Measurements from ENCODE around the gene MAP4K1.
"Not testable (repeated sequence)": the region's sequence is repeated elsewhere in the genome, so short reads cannot be mapped to it uniquely, and the experiment has no call there.

MAP4K1 gene

GRCh38 chr19:38631301-38631700, 13.5 kb upstream of the MAP4K1 start:
- in situ Hi-C loops (cut with MboI; ENCODE audit: low sequenced_read_pairs) = not testable (repeated sequence)

DNA sequence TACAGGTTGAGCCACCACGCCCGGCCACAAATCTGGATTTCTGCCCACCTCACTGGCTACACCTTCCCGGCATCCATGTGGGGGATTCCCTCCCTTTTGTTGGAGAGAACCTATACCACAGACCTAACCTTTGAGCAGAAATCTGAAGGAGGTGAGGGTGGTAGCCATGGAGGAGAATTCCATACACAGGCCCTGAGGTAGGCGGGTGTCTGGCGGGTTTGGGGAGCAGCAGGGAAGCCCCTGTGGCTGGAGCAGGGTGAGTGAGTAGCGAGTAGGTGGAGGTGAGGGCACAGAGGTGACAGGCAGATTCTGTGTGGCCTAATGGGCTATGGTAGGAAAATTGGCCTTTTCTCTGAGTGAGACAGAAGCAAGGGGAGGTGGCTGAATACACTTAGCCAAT, 11.8 kb upstream of the MAP4K1 start:
- in situ Hi-C loops (cut with MboI; ENCODE audit: low sequenced_read_pairs) = loop anchor here (10.0 kb wide), 1 partner anchor 235 kb away; no protein-coding TSS in a partner anchor

- in situ Hi-C loops (cut with MboI; ENCODE audit: low sequenced_read_pairs) = loop anchor here (10.0 kb wide), 1 partner anchor 232 kb away; no protein-coding TSS in a partner anchor
These were observed 8.6 kb upstream of the MAP4K1 start for GRCh38 chr19:38626401-38626800.

DNA sequence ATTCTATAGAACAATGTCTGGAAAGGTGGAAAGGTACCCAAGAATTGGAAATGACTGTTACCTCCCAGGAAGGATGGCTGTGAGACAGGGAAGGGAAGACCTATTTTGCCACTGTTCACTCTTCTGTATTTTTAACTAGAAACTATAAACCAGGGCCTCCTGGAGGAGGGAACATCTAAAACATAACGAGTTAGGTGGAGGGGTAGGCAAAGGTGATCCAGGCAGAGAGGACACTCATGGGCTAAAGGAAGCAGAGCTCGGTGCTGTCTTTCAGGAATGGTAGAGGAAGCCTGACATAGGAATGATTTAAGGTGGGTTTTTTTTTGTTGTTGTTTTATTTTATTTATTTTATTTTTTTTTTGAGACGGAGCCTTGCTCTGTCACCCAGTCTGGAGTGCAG, 7.1 kb upstream of the MAP4K1 start:
- in situ Hi-C loops (cut with MboI; ENCODE audit: low sequenced_read_pairs) = loop anchor here (10.0 kb wide), 1 partner anchor 230 kb away; no protein-coding TSS in a partner anchor

DNA sequence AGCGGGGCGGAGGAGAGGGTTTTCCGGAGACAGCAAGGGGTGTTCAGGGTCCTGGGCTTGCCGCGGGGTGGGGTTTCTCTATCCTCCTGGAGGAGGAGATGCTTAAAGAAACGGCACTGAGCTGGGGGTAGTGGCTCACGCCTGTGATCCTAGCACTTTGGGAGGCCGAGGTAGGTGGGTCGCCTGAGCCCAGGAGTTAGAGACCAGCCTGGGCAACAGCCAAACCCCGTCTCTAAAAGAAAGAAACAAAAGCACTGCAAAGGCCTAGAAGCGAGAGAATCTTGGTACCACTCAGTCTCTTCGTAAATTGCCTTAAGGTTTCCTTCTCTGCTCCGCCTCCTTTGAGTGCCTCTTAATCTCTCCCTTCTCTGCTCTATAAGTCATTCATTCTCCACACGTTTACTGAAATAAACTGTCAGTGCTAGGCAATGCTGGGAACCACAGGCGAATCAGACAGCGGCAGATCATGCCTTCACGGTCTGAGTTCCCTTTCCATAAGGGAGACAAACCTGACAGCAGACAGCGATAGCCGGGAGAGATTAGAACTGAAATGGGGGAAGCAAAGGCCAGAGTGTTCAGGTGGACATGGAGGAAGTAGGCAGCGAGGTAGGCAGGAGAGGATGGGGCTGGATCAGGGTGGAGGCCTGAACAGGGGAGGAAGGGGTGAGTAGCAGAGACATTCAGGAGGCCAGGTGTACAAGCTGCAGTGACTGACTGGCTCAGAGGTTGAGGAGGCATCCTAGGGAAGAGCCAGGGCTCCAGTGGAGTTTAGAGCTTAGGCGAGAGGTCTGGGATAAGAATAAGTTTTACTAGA, 1.8 kb upstream of the MAP4K1 start:
- in situ Hi-C loops (cut with MboI; ENCODE audit: low sequenced_read_pairs) = loop anchor here (10.0 kb wide), 1 partner anchor 225 kb away; no protein-coding TSS in a partner anchor

DNA sequence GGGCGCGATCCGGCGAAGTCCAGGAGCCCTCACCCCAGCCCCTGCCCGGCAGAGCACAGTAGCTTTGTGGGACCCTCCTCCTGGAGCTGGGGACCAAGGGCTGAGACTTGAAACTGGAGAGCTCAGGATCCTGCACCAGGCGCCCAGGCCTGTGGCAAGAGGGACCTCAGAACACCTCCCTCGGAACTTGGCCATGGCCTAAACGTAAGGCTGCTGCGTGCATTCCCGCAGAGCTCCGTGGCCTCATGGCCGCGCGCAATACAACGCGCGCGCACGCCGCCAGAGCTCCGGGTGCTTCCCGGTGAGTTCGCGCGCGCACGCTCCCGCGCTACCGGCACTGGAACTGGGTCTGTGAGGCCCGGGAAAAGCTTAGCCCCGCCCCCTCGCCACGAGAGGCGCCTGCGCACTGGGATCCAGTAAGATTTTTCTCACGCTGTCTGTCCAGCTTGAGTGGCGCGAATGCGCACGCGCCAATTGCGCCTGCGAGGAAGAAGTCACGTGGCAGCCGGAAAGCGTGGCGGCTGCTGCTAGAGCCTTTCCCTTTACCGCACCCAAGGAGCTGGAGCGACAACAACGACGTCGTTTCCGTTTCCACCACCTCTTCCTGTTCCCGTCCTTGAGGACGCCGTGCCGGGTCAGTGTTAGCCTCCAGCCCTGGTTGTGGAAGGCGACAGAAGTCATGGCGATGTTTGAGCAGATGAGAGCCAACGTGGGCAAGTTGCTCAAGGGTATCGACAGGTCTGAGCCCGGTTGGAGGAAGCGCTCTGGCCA, 1.0 kb upstream of the MAP4K1 start, which contains the start of gene EIF3K:
Gene EIF3K, plus strand, starts transcription at position 599 of the 771 bp plus-strand sequence. Its CDS starts 81 bp downstream, at position 680.
- in situ Hi-C loops (cut with MboI; ENCODE audit: low sequenced_read_pairs) = no loop called here

DNA sequence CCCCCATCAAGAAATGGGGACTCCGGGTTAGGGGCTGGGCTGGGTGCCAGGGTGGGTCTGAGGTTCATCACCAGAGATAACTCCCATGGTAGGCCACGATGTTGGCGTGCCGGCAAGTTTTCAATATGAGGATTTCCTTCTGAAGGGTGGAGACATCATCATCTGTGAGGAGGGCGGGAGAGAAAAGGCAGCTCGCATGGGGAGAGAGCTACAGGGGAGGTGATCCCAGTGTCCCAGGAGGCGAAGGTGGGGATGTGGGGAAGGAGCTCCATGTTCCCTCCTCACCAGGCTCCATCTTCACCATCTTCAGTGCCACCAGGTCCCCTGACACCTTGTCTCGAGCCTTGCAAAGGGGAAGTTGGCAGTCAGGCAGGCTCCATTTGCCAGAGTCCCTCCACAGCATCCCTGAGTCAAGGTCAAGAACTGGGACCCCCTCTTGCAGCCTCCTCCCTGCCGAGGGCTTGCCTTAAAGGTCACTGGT, 430 bp downstream of the MAP4K1 start:
- in situ Hi-C loops (cut with MboI; ENCODE audit: low sequenced_read_pairs) = no loop called here

GRCh38 chr19:38616265-38616664, 1.5 kb downstream of the MAP4K1 start:
- in situ Hi-C loops (cut with MboI; ENCODE audit: low sequenced_read_pairs) = no loop called here

DNA sequence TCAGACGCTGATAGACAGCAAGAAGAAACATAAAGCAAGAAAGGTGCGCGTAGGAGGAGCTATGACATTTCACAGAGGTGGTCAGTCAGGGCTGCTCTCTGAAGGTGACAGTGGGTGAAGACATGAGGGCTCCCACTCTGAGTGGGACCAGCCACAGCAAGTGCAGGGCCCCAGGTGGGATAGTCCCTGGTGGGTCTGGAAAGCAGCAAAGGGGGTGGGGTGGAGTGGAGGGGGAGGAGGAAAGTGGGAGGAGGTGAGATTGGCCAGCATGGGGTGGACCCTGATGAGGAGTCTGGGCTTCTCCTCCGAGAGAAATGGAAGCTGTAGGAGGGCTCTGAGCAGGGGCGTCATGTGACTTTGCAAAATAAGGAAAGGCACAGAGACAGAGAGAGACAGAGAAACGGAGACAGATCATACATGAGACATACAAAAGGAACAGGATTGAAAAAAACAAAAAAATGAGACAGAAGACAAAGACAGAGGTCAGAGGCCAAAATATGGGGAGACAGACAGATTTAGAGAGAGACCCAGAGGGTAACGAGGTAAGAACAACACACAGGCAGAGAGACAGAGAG, 2.7 kb downstream of the MAP4K1 start:
- in situ Hi-C loops (cut with MboI; ENCODE audit: low sequenced_read_pairs) = no loop called here

GRCh38 chr19:38614289-38614688, 3.5 kb downstream of the MAP4K1 start:
- in situ Hi-C loops (cut with MboI; ENCODE audit: low sequenced_read_pairs) = no loop called here

DNA sequence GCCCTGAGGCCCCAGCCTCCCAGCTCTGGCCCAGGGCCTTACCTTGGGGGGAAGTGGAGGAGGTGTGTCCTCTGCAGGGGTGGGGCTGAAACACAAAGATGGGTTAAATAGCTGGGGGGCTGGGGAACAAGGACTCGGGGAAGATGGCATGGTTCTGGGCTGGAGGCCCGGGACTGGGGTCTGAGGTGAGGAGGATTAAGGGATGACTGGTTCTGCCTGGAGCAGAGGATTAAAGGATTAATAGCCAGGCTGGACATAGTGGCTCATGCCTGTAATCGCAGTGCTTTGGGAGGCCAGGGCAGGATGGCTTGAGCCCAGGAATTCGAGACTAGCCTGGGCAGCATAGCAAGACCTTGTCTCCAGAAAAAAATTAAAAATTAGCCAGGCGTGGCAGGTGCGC, 11.6 kb downstream of the MAP4K1 start:
- in situ Hi-C loops (cut with MboI; ENCODE audit: low sequenced_read_pairs) = no loop called here

DNA sequence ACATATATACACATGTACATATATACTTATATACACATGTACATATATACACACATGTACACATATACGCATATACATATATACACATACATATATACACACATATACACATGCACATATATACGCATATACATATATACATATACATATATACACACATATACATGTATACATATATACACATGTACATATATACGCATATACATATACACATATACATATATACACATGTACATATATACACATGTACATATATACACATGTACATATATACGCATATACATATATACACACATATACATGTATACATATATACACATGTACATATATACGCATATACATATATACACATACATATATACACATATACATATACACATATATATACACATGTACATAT, 14.9 kb downstream of the MAP4K1 start:
- in situ Hi-C loops (cut with MboI; ENCODE audit: low sequenced_read_pairs) = not testable (repeated sequence)

DNA sequence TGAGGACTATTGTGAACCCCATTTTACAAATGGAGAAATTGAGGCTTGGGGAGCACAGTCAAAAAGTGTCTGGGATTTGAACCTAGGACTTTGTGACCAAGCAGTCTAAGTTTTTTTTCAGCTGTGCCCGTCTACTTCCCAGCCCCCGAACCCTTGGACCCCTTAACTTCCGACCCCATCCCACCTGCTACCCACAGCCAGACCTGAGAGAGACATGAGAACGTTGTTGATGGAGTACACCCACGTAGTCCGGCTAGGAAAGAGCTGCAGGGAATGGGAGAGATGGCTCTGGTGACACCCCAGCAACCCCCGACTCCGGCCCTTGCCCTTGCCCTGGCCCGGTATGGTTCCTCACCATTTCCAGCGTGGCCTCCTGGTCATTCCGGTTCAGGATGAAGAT, 18.0 kb downstream of the MAP4K1 start:
- in situ Hi-C loops (cut with MboI; ENCODE audit: low sequenced_read_pairs) = no loop called here

DNA sequence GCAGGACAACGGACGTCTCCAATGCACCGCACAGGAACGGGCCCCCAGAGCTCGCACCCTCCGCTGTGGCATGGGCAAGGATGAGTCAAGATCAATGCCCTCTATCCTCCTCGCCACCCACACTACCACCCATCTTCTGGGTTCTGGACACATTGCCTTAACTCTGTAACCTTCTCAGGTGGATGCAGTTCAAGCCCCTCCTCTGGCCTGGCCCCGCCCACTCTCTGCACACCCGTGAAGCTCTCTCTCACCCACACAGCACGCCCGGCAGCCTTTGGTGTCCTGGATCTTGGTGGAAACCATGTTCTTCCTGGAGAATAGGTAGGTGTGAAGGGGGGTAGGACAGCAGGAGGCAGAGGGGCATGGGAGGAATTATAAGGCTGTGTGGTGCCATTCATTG, 20.7 kb downstream of the MAP4K1 start:
- in situ Hi-C loops (cut with MboI; ENCODE audit: low sequenced_read_pairs) = no loop called here

GRCh38 chr19:38596057-38596981, 21.4 kb downstream of the MAP4K1 start:
- in situ Hi-C loops (cut with MboI; ENCODE audit: low sequenced_read_pairs) = no loop called here

- in situ Hi-C loops (cut with MboI; ENCODE audit: low sequenced_read_pairs) = no loop called here
These were observed 24.8 kb downstream of the MAP4K1 start for GRCh38 chr19:38592940-38593339.

- in situ Hi-C loops (cut with MboI; ENCODE audit: low sequenced_read_pairs) = no loop called here
These were observed 29.7 kb downstream of the MAP4K1 start for GRCh38 chr19:38588041-38588440.

GRCh38 chr19:38587562-38587961, 30.2 kb downstream of the MAP4K1 start:
- in situ Hi-C loops (cut with MboI; ENCODE audit: low sequenced_read_pairs) = no loop called here

GRCh38 chr19:38583985-38584305, 33.8 kb downstream of the MAP4K1 start:
- in situ Hi-C loops (cut with MboI; ENCODE audit: low sequenced_read_pairs) = no loop called here

DNA sequence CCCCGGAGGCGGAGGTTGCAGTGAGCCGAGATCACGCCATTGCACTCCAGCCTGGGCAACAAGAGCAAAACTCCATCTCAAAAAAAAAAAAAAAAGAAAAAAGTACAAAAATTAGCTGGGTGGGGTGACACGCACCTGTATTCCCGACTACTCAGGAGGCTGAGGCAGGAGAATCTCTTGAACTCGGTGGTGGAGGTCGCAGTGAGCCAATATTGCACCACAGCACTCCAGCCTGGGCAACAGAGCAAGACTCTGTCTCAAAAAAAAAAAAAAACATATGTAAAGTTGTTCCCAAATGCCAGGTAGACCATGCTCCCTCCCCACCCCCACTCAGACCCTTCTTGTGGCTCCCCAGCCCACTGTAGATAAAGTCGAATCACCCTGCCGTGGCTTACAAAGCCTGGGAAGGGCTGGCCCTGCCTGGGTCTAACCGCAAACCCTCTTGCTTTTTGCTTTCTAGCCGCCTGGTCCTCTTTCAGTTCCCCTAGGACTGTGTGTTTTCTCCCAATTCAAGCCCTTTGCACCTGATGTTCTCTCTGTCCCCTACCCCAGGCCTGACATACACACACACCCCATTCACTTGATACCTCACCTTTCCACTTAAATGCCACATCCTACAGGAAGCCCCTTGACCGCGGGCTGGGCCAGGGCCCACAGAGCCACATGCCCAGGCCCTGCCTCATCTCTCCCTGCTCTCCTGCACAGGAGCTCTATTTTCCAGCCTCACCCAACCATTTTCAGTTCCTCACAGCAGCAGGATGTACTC, 34.4 kb downstream of the MAP4K1 start:
- in situ Hi-C loops (cut with MboI; ENCODE audit: low sequenced_read_pairs) = no loop called here
